GM19395 (cell line): ENCODE results near the gene LAMC1.

Experiments used
- ATAC-seq: cut with Tn5 transposase; IDR thresholded peaks from one replicate; pipeline ENCODE4 v1.9.1; 2021; ENCODE audit warnings: mild to moderate bottlenecking, moderate library complexity; ENCODE audit not compliant: unreplicated experiment

Gene LAMC1

DNA sequence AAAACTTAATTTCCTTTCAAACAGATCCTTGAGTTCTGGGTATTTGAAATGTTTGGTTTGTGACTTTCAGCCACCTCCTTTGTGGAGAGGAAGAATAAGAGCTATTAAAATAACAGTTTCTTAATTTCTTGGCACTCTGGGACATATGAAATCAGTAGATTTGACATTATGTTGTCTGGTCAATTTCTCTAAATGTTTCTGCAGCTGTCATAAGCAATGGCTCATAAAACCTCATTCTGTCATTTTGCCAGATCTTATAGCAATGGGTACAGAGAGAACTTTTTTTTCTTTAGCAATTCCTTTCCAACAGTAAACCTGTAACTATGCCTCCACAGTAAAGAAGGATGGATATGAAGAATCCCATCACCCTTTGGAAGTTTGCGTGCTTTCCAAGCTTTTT, 52.6 kb downstream of the LAMC1 start:
- ATAC-seq: no peak

DNA sequence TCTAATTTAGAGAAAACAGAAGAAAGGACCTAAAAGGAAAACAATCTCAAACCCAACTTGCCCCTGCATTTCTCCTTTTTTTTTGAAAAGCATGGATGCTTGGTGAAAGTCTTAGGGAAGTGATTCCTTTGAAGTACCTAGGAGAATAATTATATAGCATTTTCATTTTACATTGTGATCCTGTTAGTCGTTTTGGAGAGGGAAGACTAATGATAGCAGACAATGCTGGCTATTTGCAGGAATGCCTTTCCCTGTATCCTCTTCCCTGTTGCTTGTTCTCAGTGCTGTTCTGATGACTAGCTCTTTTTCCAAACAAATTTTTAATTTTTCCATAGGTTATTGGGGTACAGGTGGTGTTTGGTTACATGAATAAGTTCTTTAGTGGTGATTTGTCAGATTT, 53.9 kb downstream of the LAMC1 start:
- no peak for ATAC-seq

DNA sequence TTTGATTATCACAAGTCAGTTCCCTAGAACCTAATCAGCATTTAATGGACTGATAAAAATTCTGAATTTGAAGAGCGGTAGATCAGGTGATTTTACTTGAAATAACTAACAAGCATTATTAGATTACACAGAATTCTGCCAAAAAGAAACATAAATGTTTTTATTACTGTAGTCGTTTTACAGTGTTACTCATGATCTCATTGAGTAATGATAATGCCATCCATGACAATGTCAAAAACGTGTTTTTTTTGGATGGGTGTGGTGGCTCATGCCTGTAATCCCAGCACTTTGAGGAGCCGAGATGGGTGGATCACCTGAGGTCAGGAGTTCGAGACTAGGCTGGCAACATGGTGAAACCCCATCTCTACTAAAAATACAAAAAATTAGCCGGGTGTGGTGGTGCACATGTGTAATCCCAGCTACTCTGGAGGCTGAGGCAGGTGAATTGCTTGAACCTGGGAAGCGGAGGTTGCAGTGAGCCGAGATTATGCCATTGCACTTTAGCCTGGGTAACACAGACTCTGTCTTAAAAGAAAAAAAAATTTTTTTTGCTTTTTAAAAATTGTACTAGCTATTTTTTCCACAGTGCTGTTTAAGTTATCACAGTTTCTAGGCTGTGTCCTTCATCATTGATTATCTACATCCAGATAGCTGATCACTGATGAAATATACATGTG, 56.6 kb downstream of the LAMC1 start:
- no peak for ATAC-seq

DNA sequence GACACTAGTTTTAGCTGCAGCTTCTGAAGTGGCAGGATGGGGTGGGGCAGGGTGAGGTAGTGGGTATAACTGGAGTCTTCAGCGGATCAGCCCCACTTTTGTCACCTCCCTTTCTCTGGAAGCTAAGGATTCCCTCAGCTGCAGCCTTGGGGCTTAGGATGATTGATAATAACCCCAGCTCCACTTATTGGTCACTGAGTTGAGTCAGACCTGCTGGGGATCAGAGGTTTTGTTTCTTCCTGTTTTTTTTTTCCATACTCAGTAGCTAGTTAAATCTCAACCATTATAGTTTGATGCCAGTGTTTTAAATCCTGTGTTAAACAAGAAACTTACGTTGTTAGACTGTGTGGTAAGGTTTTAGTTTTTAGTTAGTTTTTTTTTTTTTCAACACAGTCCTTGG, 57.2 kb downstream of the LAMC1 start:
- no peak for ATAC-seq

DNA sequence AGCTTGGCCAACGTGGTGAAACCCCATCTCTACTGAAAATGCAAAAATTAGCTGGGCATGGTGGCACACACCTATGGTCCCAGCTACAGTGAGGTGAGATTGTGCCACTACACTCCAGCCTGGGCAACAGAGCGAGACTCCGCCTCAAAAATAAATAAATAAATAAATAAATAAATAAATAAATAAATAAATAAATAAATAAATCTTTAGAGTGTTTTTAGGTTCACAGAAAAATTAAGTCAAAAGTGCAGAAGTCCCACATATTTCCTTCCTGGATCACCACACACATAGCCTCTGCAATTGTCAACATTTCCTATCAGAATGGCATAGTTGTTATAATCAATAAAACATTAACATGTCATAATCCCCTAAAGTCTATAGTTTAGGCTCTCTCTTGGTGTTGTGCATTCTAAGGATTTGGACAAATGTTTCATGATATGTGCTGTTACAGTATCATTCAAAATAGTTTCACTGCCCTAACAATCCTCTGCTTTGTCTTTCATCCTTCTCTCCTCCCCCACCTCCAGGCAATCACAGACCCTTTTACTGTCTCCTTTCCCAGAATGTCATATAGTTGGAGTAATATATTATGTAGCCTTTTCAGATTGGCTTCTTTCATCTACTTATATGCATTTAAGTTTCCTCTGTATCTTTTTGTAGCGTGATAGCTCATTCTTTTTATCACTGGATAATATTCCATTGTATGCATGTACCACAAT, 58.3 kb downstream of the LAMC1 start:
- ATAC-seq: no peak

DNA sequence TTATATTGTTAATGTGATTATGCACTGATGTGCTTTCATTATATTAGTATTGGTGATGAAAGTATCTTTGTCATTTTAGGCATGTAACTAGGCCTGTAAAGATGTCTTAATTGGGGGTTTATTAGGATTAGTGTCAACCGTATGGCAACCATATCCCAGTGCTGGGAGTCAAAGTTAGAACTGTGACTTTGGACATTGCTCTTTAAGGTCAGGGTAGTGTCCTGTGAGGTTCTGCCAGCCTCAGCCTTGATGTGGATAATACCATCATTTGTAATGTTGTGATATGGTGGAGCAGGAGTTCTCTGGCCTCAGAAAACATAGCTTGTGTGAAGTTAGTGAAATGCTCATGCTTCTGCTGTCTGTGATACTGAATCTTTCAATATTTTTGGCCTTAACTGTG, 59.4 kb downstream of the LAMC1 start:
- no peak for ATAC-seq

DNA sequence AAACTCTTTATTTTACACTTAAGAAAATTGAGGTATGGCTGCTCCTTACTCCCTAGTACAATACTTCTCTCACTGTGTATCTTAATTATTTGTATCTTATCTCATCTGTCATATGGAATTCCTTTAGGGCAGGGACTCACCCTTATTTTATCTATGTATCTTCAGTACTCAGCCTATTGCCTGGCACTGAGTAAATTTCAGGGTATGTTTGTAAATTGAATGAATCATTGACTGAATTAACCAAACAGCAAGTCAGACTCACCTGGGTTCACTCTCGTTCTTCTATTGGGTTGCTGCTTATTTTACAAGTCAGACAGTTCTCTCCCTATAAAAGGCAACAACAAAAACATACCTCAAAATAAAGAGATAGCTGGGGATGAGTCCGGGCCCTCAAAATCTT, 63.8 kb downstream of the LAMC1 start:
- ATAC-seq: no peak

DNA sequence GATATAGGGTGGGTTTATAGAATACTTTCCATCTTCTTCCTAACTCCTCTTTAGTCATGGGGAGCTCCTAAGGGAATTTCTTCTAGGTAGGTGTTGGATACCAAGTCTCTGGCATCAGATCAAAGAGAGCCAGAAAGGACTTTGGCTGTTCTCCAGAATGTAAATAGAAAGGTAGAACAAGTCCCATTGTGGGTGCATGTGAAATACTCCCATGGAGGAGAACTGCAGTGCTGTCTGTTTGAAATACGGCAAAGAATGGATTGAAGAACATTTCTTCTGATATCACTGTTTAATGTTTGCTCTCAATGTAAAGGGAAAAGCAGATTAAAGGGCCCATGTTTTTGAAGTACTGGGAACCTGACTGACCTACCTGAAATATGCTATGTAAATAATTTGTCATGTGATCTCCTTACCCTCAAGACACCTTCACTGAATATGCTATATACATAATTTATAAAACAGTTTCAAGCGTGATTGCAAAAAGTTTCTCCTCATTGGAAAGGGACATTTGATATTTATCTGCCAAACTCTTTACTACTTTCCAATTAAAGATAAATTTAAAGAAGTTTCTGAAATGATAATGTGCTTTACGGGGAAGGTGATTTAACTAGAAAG, 65.9 kb downstream of the LAMC1 start:
- ATAC-seq: no peak

DNA sequence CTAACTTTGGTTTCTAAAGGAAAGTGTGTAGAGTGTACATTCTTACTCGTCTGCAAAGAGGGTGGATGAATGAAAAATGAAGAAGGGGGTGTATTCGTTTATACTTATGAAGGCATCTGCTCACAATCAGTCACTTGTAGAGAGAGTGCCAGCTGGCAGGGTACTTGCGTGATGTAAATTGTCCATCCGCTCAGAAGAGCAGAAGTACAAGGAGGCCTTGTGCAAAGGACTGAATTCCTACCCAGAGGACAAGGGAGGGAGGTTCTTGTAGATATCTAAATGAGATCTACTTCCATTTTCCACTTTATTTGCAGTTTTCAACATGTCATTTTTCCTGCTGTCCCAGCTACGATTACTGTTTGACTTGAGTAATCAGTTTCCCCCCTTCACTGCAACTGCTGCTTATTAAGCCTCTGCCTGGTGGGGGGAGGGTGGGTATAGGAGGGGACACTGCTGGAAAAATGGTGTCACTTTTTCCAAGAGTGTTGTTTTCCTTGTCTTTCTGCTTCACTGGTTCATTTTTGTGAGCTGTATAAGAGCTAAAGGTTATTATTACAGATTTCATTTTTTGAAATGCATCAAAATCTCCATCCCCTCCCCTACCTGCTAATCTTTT, 67.3 kb downstream of the LAMC1 start:
- ATAC-seq: no peak

DNA sequence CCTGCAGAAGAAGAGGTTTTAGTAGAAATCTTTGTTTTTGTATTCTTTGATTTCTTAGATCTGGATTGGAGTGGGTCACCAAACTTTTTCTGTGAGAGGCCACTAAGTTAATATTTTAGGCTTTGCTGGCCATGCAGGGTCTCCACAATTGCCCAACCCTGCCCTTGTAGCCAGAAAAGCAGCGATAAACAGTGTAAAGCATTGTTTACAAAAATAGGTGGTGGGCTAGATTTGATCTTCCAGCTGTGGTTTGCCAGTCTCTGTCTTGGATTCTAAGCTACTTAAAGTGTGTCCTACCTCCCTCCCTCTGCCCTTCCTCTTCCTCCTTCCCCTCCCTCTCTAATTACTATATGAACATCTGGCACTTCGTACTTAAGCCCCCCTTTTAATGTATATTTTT, 68.0 kb downstream of the LAMC1 start:
- ATAC-seq: no peak

DNA sequence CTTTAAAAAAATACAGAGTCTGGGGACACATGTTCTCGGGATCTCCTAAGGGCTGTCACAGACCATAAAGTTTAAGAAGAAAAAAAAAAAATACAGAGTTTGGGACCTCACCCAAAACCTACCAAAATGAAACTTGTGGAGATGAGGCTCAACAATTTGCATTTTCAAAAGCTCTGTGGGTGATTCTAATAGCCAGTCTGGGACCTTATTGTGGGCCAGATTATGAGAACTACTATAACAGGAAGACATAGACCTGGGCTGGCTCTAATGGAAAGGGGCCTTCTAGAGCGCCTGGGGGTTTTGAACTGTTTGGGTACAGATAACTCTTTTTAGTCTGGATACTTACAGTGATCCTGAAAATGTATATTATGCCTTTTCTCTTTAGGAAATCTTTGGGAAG, 69.1 kb downstream of the LAMC1 start:
- ATAC-seq: no peak

DNA sequence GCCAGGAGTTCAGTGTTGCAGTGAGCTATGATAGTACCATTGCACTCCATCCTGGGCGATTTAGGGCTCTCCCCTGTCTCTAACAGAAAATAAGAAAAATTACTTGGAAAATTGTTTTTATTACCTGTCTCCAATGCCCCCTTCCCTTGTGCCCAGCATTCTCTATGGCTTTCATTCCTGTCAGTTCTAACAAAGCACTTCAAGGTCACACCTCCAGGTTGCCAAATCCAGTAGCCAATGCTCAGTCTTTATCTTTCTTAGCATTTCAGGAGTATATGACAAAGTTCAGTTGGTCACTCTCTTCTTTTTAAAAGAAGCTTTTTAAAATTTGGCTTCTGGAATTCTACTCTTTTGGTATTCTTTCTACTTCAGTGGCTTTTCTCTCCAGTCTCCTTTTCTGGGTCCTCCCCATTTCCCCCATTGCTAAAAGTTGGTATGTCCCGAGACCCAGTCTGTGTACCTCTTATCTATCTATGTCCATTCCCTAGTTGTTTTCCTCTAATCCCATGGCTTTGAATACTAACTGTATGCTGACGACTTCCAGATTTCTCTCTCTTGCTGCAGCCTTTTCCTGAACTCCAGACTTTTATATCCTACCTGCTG, 69.9 kb downstream of the LAMC1 start:
- no peak for ATAC-seq

DNA sequence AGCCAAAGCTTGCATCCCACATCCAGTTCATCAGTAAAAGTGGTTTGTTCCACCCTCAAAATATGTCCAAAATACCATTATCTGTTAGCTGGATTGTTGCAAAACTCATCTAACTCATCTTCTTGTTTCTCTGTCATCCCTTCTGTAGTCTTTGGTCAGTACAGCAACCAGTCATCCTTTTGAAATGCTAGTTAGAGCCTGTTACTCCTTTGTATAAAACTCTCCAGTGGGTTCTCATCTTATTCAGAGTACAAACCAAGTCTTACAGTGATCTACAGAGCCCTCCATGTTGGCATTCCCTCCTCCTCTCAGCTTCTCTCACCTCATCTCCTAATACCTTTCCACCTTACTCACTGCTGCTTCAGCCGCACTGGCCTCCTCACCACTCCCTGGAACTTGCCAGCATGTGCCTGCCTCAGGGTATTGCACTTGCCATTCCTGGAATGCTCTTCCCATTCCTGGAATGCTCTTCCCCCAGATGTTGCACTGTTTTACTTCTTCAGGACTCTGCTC, 70.6 kb downstream of the LAMC1 start:
- no peak for ATAC-seq

DNA sequence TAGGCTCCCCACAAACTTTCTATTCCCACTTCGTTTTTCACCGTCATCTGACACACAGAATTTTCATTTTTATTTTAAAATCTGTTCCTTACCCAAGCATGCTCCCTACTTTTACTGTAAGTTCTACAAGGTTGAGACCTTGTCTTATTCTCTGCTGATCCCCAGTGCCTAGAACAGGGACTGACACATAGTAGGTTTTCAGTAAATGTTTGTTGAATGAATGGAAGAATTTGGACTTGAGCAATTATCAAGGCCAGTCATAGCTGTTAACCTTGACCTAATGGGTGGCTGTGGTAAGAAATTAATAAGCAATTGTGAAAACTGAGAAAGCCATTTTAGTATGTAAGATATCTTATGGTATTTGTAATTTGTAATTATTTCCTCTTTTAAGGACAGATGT, 71.1 kb downstream of the LAMC1 start:
- ATAC-seq: no peak

DNA sequence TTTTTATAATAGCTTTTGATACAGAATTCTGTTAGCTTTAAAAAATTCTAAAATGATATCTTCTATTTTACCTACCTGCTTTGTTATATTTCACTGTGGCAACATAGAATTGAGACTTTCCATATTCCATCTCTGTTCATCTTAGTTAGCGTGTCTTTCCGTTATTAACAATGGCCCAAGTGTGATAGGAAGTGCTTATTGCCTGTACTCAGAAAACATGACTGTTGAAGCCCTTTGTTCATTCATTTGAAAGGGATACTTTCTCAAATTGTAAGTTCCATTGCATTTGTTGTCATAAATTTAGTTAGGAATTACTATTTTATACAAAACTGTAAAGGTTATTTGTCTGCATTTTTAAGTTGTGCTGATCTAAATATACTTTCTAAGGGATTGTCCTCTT, 73.1 kb downstream of the LAMC1 start:
- ATAC-seq: no peak

DNA sequence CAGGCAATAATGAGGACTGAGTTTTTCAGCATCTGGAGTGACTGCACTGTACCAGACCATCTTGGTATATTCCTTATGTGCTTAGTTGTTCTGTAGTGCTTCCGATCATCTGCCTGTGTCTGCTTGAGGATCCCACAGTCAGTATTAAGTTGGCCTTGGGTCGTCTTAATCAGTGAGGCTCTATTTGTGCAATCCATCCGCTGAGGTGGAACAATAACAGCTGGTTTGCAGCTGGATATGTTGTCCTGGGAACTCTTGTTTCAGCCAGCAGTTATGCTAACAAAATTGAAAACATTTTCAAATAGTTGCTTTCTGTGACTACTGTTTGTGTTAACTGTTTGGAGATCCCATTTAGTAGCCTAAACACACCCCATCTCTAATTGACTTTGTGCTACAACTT, 73.7 kb downstream of the LAMC1 start:
- ATAC-seq: no peak

DNA sequence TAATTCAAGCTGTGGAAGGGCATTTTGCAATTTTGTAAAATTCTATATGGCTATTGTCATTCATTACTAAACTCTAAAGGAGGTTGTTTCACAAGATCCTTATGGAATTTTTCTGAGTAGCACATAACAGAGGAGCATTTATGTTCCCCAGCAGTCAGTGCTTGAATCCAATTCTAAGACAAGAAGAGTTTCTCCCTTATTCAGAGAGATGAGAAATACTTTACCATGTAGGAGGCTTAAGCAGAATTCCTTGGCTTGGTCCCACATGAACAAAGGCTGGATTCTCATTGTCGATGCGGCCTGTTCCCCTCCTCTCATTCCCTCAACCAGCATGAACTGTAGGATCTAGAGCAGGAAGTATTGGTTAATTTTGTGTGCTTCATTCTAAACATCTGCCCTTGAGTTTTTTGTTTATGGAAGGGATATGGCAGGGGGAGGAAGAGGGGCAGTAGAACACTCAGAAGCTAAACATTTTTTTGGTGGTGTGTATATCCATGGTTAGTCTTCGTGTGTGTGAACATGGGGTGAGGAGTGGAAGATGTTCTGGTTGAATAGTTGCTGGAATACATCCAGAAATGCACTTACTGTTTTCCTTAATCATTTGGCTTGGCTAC, 74.3 kb downstream of the LAMC1 start:
- no peak for ATAC-seq

DNA sequence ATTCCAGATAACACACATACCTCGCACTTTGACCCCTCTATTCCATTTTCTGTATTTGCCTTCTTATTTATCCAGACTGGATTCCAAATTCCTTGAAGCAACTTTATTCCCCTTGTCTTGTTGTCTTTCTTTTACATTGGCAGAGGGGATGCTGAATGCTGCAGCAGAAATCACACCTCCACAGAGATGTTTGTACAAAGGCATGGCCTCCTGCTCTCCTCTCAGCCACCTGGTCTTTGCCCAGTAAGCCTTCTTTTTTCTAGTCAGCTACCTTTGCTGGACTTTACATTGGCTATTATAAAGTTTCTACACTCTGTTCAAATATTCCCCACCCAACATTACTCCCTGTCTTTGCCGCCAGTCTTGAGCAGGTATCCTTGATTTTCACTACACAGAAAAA, 75.1 kb downstream of the LAMC1 start:
- ATAC-seq: no peak

DNA sequence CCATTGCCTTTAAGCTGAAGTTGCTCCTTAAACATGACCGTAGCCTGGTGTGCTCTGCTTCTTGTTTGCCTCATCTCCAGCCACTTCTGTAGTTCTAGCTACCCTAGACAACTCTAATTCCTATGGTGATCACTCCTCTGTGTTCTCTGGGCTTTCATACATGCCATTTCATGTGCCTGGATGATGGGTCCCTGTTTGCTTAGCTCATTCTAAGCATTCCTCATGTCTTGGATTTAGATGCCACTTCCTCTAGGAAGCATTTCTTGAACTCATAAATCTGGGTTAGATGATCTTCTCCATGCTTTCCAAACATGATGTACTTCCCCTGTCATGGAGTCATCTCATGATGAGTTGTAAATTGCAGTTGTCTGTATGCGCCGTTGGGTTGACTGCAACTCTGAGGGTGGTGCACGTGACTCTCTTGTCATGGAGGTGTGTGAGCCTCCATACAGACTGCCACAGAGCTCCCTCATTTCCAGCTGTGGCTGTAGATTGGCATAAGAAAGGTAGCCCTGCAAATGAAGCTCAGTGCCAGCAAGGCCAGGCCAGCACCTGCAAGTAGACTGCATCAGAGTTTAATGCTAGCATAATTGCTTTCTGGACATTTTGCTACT, 77.2 kb downstream of the LAMC1 start:
- no peak for ATAC-seq

DNA sequence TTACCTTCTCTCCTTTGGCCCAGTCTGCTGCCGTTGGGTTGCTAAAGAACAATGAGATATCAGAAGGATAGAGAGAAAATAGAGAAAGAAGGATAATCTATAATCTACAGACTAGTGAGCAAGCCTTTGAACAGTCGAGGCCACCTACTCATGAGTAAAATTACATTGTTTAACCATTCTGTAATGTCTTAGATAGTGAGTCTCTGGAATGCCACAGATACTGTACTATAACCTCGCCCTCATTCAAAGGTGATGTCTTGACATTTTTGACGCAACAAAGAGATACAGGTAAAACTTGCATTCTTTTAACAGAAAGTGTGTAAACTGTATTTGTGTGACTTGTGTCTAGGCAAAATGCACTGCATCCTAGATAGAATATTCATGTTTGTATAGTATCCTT, 77.9 kb downstream of the LAMC1 start:
- ATAC-seq: no peak
